Transverse colon (tissue), 4 donors: ENCODE data around the gene CACNA1A. TPM values are rescaled to one million over a fixed set of nuclear protein-coding genes. Genes with fewer than 3 reads are reported as not detected.

ENCODE experiments used
- DNase-seq: peaks from one replicate; pipeline ENCODE4 v3.0.0-alpha.2; 2019
- H3K27ac ChIP-seq, 4 donors: fragments of 200-600 bp; sonication (generic); 2 replicates each; pipeline ENCODE4 v1.5.1; 2016 to 2018; ENCODE audit warnings: inconsistent platforms in 4 of 4
- H3K27me3 ChIP-seq: fragments of 200-600 bp; sonication (generic); 2 replicates; pipeline ENCODE4 v1.5.1; 2017; ENCODE audit warnings: inconsistent platforms
- H3K36me3 ChIP-seq, 4 donors: fragments of 200-600 bp; sonication (generic); 2 replicates each; pipeline ENCODE4 v1.5.1; 2017 to 2019; ENCODE audit warnings: inconsistent platforms in 4 of 4
- H3K4me1 ChIP-seq, 4 donors: fragments of 200-600 bp; sonication (generic); 2 replicates each; pipeline ENCODE4 v1.5.1; 2017 to 2020; ENCODE audit warnings: inconsistent platforms in 4 of 4
- H3K4me3 ChIP-seq, 4 donors: fragments of 200-600 bp; sonication (generic); 1 replicate in 1 of 4; 2 replicates in 3 of 4; pipeline versions ENCODE4 v1.5.1 to v1.6.1; 2017 to 2019; ENCODE audit warnings: inconsistent platforms in 4 of 4
- H3K9me3 ChIP-seq, 2 donors: fragments of 200-600 bp; sonication (generic); 2 replicates each; pipeline ENCODE4 v1.5.1; 2017 to 2019; ENCODE audit warnings: inconsistent platforms in 2 of 2
- CTCF ChIP-seq, 5 experiments: fragments of 200-600 bp in 3 of 5; fragments of 450-650 bp in 2 of 5; sonication (generic) in 3 of 5; IDR thresholded peaks; 1 replicate in 2 of 5; 2 replicates in 3 of 5; pipeline ENCODE4 v1.5.1; 2016 to 2017; ENCODE audit warnings: antibody characterized with exemption in 5 of 5, inconsistent platforms in 3 of 5, mild to moderate bottlenecking in 2 of 5, moderate library complexity in 1 of 5
- EP300 ChIP-seq: sonication (generic); formaldehyde crosslinking; IDR thresholded peaks from one replicate; pipeline ENCODE4 v1.6.1; 2017; ENCODE audit warnings: antibody characterized with exemption, low read depth
- POLR2A ChIP-seq: fragments of 450-650 bp; IDR thresholded peaks from one replicate; pipeline ENCODE4 v1.6.1; 2016; ENCODE audit warnings: antibody characterized with exemption, mild to moderate bottlenecking, moderate library complexity
- POLR2AphosphoS5 ChIP-seq, 3 donors: sonication (generic); formaldehyde crosslinking; IDR thresholded peaks; one replicate each; pipeline ENCODE4 v1.6.1; 2016; ENCODE audit warnings: antibody characterized with exemption in 3 of 3
- WGBS, 2 donors: methylation state at CpG; one replicate each; pipeline ENCODE4 v1.1.5; 2018; ENCODE audit warnings: low coverage in 1 of 2; 5-methylcytosine and 5-hydroxymethylcytosine counted together
- in situ Hi-C, 4 donors: fragments of 200-750 bp; cut with MboI; loops; one replicate each; pipeline versions ENCODE4 v1.15.0 to v1.15.1; 2017; ENCODE audit warnings: low sequenced_read_pairs in 3 of 4, low pct_ligation_motif_present in 1 of 4, low pct_unique_long_range_greater_than_20kb in 1 of 4
- intact Hi-C: fragments of 100-400 bp; cut with DNase I; formaldehyde crosslinking; loops from one replicate; pipeline ENCODE4 v1.15.1; 2023; ENCODE audit warnings: low total_unique reads
- total RNA-seq, 4 donors: library from RNA; depleted of rRNA; stranded (reverse); fragments of >200 nt; gene quantifications; one replicate each; pipeline ENCODE4 v1.1.0, GENCODE V29; 2016

The CACNA1A gene
- total RNA-seq, 4 donors from 2014 or later = 2.9 to 15.7 (median 5.2) TPM

- Histone ChIP-seq H3K36me3 (no peaks in the 10 kb centered on the region), H3K9me3 (no peaks in the 10 kb centered on the region), H3K4me1 (no peaks in the 10 kb centered on the region), H3K27me3 (peaks cover 8% of the 10 kb centered on the region), H3K27ac (no peak overlapping the region), H3K4me3 (no peak overlapping the region)
- TF ChIP-seq CTCF (IDR thresholded peaks at IDR 0.05) (no peak), POLR2A (no peak), EP300 (no peak), POLR2AphosphoS5 (IDR thresholded peaks at IDR 0.05) (no peak)
- 81 to 83% methylated on average over 2 to 27 of the region's 31 CpGs for WGBS, 2 donors
- in situ Hi-C loops = loop anchor here in 2 of 4 donors (10.0 to 25.0 kb wide), 2 partner anchors 298 to 426 kb away; no protein-coding TSS in a partner anchor
- intact Hi-C loops = no loop called here
- DNase-seq = no peak
Observed at GRCh38 chr19:13286195-13286985, 219.9 kb downstream of the CACNA1A start.

GRCh38 chr19:13284929-13285928 lies 221.1 kb downstream of the CACNA1A start:
- in situ Hi-C loops = loop anchor here in 2 of 4 donors (5.0 to 25.0 kb wide), 3 partner anchors 300 to 427 kb away; no protein-coding TSS in a partner anchor
- 9 to 34% methylated on average over 7 to 13 of the region's 13 CpGs for WGBS, 2 donors
- DNase-seq = no peak
- Histone ChIP-seq H3K27me3 (peaks cover 8% of the 10 kb centered on the region), H3K27ac (no peak overlapping the region), H3K4me3 (no peak overlapping the region), H3K9me3 (no peaks in the 10 kb centered on the region), H3K36me3 (no peaks in the 10 kb centered on the region), H3K4me1 (no peaks in the 10 kb centered on the region)
- intact Hi-C loops = no loop called here
- TF ChIP-seq EP300 (no peak), POLR2AphosphoS5 (IDR thresholded peaks at IDR 0.05) (no peak), CTCF (IDR thresholded peaks at IDR 0.05) (no peak)

- in situ Hi-C loops = loop anchor here in 2 of 4 donors (5.0 to 25.0 kb wide), 3 partner anchors 301 to 428 kb away; no protein-coding TSS in a partner anchor
- intact Hi-C loops = no loop called here
- peaks cover 8% of the 10 kb centered on the region for H3K27me3 ChIP-seq
- TF ChIP-seq POLR2A (no peak), POLR2AphosphoS5 (IDR thresholded peaks at IDR 0.05) (no peak), EP300 (no peak), CTCF (IDR thresholded peaks at IDR 0.05) (no peak)
- no peaks in the 10 kb centered on the region for H3K4me1 ChIP-seq
- no peak for DNase-seq
- no peak overlapping the region for H3K27ac ChIP-seq
- H3K36me3 ChIP-seq = no peaks in the 10 kb centered on the region
- H3K4me3 ChIP-seq = no peak overlapping the region
- WGBS, 2 donors = 32 to 43% methylated on average over 1 of the region's 1 CpG
- H3K9me3 ChIP-seq = no peaks in the 10 kb centered on the region
Observed at GRCh38 chr19:13283871-13284270, 222.4 kb downstream of the CACNA1A start.
